Skeletal muscle satellite cell (primary cell): ENCODE data around the gene ARSH. TPM values are rescaled to one million over a fixed set of nuclear protein-coding genes. Genes with fewer than 3 reads are reported as not detected.
"Not testable (repeated sequence)": the region's sequence is repeated elsewhere in the genome, so short reads cannot be mapped to it uniquely, and the experiment has no call there.

Experiments
- H3K27me3 ChIP-seq: 2 replicates; pipeline ENCODE4 v1.7.0; 2013; ENCODE audit warnings: low read length; ENCODE audit not compliant: control insufficient read depth, insufficient read depth
- H3K36me3 ChIP-seq: 2 replicates; pipeline ENCODE4 v1.7.0; 2013; ENCODE audit warnings: mild to moderate bottlenecking, control low read depth, low read length; ENCODE audit not compliant: insufficient read depth
- H3K4me1 ChIP-seq: 2 replicates; pipeline ENCODE4 v1.7.0; 2013; ENCODE audit warnings: low read length; ENCODE audit not compliant: control insufficient read depth, insufficient read depth
- H3K4me2 ChIP-seq: 2 replicates; pipeline ENCODE4 v1.7.0; 2013; ENCODE audit warnings: mild to moderate bottlenecking, low read length
- H3K4me3 ChIP-seq: 2 replicates; pipeline ENCODE4 v1.7.0; 2013; ENCODE audit warnings: low read length
- H3K9ac ChIP-seq: 2 replicates; pipeline ENCODE4 v1.7.0; 2013; ENCODE audit warnings: mild to moderate bottlenecking, low read depth, low read length, moderate library complexity
- H3K9me3 ChIP-seq: replicated peaks from 2 replicates; pipeline ENCODE4 v1.7.0; 2013; ENCODE audit warnings: mild to moderate bottlenecking, control low read depth, low read length
- small RNA-seq: library from RNA; depleted of rRNA; stranded (forward); fragments of <200 nt; gene quantifications from one replicate; pipeline ENCODE3, GENCODE V24; 2012

ARSH gene

DNA sequence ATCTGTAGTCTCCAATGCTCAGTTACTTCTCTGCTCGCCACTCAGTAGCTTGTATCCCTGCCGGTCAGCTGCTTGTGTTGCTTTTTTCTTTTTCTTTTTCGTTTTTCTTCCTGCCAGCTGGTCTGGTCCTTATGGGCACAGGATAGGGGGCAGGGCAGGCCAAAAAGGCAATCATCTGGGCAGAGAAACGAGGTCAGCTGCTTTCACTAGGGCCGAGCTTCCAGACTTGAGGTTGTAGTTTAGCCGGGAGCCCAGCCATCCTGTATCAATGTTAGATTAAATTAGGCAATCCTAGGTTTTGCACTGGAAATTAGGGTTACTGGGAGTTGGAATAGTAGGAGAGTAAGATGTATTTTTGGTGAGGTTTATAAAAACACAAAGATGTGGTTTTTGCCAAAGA is 38.3 kb downstream of the ARSH start:
- H3K9me3 ChIP-seq: no peaks in the 10 kb centered on the region
- no peak overlapping the region for H3K4me2 ChIP-seq

DNA sequence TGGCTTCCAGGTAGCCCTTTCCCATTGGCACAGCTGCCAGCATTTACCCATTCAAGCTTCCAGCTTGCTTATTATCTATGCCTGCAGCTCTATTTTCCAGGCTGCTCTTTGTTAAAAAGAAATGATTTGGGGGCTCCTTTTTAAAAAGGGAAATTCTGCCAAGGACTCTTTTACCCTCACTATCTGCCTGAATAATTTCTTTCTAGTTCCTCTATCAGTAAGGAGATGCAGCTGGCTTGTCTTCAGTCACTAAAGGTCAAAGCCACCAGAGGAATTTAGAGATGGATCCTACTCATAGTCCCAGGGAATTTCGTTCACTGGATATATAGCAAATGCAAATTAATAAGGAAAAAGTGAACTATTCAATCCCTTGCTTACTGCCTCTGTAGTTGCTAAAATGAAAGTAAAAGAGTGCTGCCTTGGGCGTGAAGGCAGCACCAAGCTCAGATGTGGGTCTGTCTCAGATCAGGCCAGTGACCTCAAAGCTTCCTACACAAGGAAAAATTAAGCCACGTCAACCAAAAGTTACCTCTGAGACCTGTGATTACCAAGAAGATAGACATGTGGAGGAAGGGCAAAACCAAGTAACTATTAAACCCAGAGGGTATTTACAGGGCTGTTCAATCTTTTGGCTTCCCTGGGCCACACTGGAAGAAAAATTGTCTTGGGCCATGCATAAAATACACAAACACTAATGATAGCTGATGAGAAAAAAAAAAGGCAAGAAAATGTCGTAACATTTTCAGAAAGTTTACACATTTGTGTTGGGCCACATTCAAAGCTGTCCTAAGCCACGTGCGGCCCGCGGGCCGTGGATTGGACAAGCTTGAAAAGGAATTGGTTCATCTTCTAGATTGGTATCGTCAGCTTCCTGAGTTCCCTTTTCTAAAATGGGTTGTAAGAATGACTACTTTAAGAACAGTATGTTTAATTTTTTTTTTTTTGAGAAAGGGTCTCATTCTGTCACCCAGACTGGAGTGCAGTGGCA is 40.2 kb downstream of the ARSH start:
- no peaks in the 10 kb centered on the region for H3K27me3 ChIP-seq
- no peaks in the 10 kb centered on the region for H3K4me1 ChIP-seq
- no peak overlapping the region for H3K4me2 ChIP-seq
- no peak overlapping the region for H3K4me3 ChIP-seq
- H3K9me3 ChIP-seq: no peaks in the 10 kb centered on the region
- no peaks in the 10 kb centered on the region for H3K36me3 ChIP-seq
- H3K9ac ChIP-seq: no peak overlapping the region

More for the DNA sequence above, 38.3 kb downstream of the ARSH start:
- no peak overlapping the region for H3K9ac ChIP-seq
- H3K4me1 ChIP-seq: no peaks in the 10 kb centered on the region
- H3K27me3 ChIP-seq: no peaks in the 10 kb centered on the region
- no peak overlapping the region for H3K4me3 ChIP-seq
- H3K36me3 ChIP-seq: no peaks in the 10 kb centered on the region

DNA sequence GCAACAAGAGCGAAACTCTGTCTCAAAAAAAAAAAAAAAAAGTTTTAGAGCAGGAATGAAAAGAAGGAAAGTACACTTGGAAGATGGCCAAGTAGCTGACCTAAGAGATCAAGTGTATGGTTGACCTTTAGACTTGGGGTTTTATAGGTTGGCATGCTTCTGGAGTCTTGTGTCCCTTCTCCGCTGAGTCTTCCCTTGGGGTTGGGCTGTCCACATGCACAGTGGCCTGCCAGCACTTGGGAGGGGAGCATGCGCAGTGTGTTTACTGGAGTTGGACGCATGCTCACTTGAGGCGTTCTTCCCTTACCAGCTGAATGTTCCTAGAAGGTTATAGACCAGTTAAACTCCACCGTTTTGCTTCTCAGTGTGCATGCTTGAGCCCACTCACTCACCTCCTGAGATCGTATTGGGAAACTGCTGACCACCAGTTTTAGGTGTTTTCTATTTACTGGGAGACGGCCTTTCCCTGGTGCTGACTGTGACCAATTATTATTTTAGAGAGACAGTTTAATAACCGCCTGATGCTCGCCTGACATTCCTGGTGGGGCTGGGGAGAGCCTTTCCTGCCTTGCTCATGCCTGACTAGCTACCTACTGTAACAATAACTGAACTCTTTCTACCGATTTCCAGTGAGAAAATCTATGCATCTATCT is 44.3 kb downstream of the ARSH start:
- H3K9ac ChIP-seq, H3K4me2 ChIP-seq, H3K4me1 ChIP-seq, H3K27me3 ChIP-seq, H3K9me3 ChIP-seq, H3K4me3 ChIP-seq, H3K36me3 ChIP-seq: not testable (repeated sequence)

DNA sequence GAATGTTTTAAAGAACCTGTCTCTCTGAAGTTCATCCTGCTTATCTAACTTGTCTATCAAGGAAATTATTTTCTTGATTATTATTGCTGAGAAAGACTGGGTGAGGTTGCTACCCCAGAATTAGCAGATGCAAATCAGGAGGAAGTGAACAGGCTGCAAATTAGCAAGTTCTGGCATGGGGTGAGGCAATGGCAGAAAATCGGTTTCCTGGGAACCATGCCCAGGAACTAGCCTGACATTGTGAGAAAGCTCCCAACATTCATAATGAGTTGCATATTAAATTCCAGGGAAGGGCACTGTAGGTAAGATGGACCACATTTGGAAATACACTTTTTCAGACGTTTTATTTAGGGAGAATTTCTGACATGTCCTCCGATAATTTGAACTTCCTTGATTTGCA is 46.5 kb downstream of the ARSH start:
- Histone ChIP-seq H3K36me3 (no peaks in the 10 kb centered on the region), H3K9ac (no peak overlapping the region), H3K9me3 (no peaks in the 10 kb centered on the region), H3K4me3 (no peak overlapping the region), H3K27me3 (no peaks in the 10 kb centered on the region), H3K4me2 (no peak overlapping the region), H3K4me1 (no peaks in the 10 kb centered on the region)

DNA sequence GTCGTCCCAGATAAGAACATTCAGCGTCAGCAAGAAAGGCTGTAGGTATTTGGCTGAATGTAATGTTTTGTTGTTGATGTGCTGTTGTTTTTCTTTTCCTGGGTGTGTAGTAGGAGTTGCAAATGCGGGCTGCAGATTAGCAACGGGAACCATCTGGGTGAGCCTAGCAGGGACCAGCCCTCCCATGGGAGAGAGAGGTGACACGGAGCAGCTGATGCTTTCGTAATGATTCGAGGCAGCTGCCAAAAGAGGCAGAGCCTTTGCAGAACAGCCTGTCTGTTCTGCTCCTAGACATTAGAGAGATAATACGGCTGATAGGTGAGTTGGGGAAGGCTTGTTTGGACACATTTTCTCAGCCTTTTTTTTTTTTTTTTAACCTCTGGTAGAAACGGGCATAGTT is 60.2 kb downstream of the ARSH start:
- Histone ChIP-seq H3K4me3 (no peak overlapping the region), H3K4me2 (no peak overlapping the region), H3K27me3 (no peaks in the 10 kb centered on the region), H3K9me3 (no peaks in the 10 kb centered on the region), H3K9ac (no peak overlapping the region), H3K4me1 (no peaks in the 10 kb centered on the region), H3K36me3 (no peaks in the 10 kb centered on the region)

DNA sequence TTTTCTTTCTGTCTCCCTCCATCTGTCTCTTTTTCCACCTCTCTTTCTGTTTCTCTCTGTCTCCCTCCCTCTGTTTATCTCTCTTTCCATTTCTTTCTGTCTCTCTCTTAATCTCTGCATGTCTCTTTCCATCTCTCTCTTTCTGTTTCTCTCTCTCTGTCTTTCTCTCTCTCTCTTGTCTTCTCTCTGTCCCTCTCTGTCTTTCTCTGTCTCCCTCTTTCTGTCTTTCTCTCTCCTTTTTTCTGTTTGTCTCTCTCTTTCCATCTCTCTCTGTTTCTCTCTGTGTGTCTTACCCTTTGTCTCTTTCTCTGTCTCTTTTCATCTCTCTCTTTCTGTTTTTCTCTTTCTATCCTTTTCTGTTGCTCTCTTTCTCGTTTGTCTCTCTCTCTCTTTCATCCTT is 69.6 kb downstream of the ARSH start:
- Histone ChIP-seq H3K4me1 (no peaks in the 10 kb centered on the region), H3K4me3 (no peak overlapping the region), H3K4me2 (no peak overlapping the region), H3K36me3 (no peaks in the 10 kb centered on the region), H3K27me3 (no peaks in the 10 kb centered on the region), H3K9ac (no peak overlapping the region), H3K9me3 (no peaks in the 10 kb centered on the region)

DNA sequence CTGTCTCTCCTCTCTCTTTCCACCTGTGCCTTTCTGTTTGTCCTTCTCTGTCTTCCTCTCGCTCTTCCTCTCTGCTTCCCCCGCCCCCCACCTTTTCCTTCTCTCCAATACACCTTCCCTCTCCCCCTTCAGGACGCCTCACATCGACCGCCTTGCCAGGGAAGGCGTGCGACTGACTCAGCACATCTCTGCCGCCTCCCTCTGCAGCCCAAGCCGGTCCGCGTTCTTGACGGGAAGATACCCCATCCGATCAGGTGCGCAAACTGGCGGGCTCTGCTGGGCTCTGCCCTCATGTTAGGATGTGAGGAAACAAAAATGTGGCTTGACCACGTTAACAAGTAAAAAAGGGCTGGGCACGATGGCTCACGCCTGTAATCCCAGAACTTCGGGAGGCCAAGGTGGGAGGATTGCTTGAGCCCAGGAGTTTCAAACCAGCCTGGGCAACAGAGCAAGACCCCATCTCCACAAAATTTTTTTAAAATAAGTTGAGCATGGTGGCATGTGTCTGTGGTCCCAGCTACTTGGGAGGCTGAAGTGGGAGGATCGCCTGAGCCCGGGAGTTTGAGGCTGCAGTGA is 70.2 kb downstream of the ARSH start:
- H3K36me3 ChIP-seq: no peaks in the 10 kb centered on the region
- H3K9me3 ChIP-seq: no peaks in the 10 kb centered on the region
- H3K4me1 ChIP-seq: no peaks in the 10 kb centered on the region
- no peak overlapping the region for H3K9ac ChIP-seq
- H3K4me2 ChIP-seq: no peak overlapping the region
- no peaks in the 10 kb centered on the region for H3K27me3 ChIP-seq
- H3K4me3 ChIP-seq: no peak overlapping the region

Small RNA genes within 50 kb of the gene (small RNA-seq; reads per million reads assigned to genes)
- gene RN7SL578P: not detected
